ENCODE measurements around the gene TTC39A. TPM values are rescaled to one million over a fixed set of nuclear protein-coding genes. Genes with fewer than 3 reads are reported as not detected.

The TTC39A gene
- total and polyA plus RNA-seq, 2 donors (not counting 1 experiment from before 2014, with no cell fraction given): not detected

- DNase-seq: no peak
- WGBS (ENCODE audit: insufficient coverage): 95% methylated on average over 5 of the region's 8 CpGs
- Mint-ChIP-seq H3K4me3 (no peak overlapping the region), H3K27ac (no peak overlapping the region), H3K9me3 (ENCODE audit: insufficient read depth) (no peaks in the 10 kb centered on the region), H3K4me1 (peaks cover 12% of the 10 kb centered on the region), H3K27me3 (no peaks in the 10 kb centered on the region)
- CTCF ChIA-PET: interaction anchor here (1.4 kb wide), 1 partner anchor 12 kb away, joined by 5 read pairs; no protein-coding TSS in a partner anchor
- no peak overlapping the region for H2AFZ ChIP-seq (ENCODE audit: insufficient read depth, low read depth, low read length, poor library complexity, severe bottlenecking)
- ATAC-seq (ENCODE audit: low read depth): no peak
- no peaks in the 10 kb centered on the region for H3K79me2 ChIP-seq (ENCODE audit: control insufficient read depth, insufficient read depth, low read length)
- POLR2A ChIA-PET: no interaction called here
- H3K27me3 ChIP-seq (replicated peaks in 1 of 4; ENCODE audit: control extremely low read depth in 1 of 4, control insufficient read depth in 3 of 4, insufficient read depth in 4 of 4, low read length in 3 of 4): no peaks in the 10 kb centered on the region
- no peak for TF ChIP-seq EZH2 (IDR thresholded peaks at IDR 0.05; ENCODE audit: borderline replicate concordance, insufficient read depth, low read depth, low read length, poor library complexity, severe bottlenecking)
- TF ChIP-seq CTCF (IDR thresholded peaks at IDR 0.05): no peak
- no peak overlapping the region for H3K4me3 ChIP-seq (ENCODE audit: control extremely low read depth in 1 of 5, extremely low read depth in 1 of 5, insufficient read depth in 1 of 5, low read depth in 2 of 5, low read length in 4 of 5)
- no peaks in the 10 kb centered on the region for H3K9me3 ChIP-seq (ENCODE audit: control extremely low read depth in 1 of 3, control insufficient read depth in 2 of 3, insufficient read depth in 1 of 3, low read length in 2 of 3)
- peaks cover 0 to 3% of the 10 kb centered on the region in 2 donors for H3K4me1 ChIP-seq (ENCODE audit: control insufficient read depth in 2 of 2, insufficient read depth in 2 of 2, low read length in 2 of 2)
- H4K20me1 ChIP-seq (ENCODE audit: control insufficient read depth, insufficient read depth, low read length, poor library complexity, severe bottlenecking): no peaks in the 10 kb centered on the region
- H3K36me3 ChIP-seq (replicated peaks in 1 of 2; ENCODE audit: control extremely low read depth in 1 of 2, control insufficient read depth in 1 of 2, extremely low read depth in 1 of 2, insufficient read depth in 2 of 2, low read length in 1 of 2): no peaks in the 10 kb centered on the region
- H3K4me2 ChIP-seq (replicated peaks; ENCODE audit: low read depth, low read length, poor library complexity, severe bottlenecking): no peak overlapping the region
- no peak overlapping the region for H3K9ac ChIP-seq (ENCODE audit: low read length)
- intact Hi-C loops (cut with micrococcal nuclease): no loop called here
- no peak overlapping the region for H3K27ac ChIP-seq (ENCODE audit: low read length in 2 of 2)
These were observed 21.1 kb downstream of the TTC39A start for GRCh38 chr1:51309291-51309690.

GRCh38 chr1:51308636-51309035 lies 21.7 kb downstream of the TTC39A start:
- ATAC-seq (ENCODE audit: low read depth): no peak
- no peaks in the 10 kb centered on the region for H3K9me3 Mint-ChIP-seq (ENCODE audit: insufficient read depth)
- WGBS (ENCODE audit: insufficient coverage): 96% methylated on average over 6 of the region's 6 CpGs

More at GRCh38 chr1:51308636-51309035, 21.7 kb downstream of the TTC39A start:
- Histone ChIP-seq H2AFZ (ENCODE audit: insufficient read depth, low read depth, low read length, poor library complexity, severe bottlenecking) (no peak overlapping the region), H3K36me3 (replicated peaks in 1 of 2; ENCODE audit: control extremely low read depth in 1 of 2, control insufficient read depth in 1 of 2, extremely low read depth in 1 of 2, insufficient read depth in 2 of 2, low read length in 1 of 2) (no peaks in the 10 kb centered on the region), H3K9ac (ENCODE audit: low read length) (no peak overlapping the region), H3K27me3 (replicated peaks in 1 of 4; ENCODE audit: control extremely low read depth in 1 of 4, control insufficient read depth in 3 of 4, insufficient read depth in 4 of 4, low read length in 3 of 4) (no peaks in the 10 kb centered on the region), H3K4me3 (ENCODE audit: control extremely low read depth in 1 of 5, extremely low read depth in 1 of 5, insufficient read depth in 1 of 5, low read depth in 2 of 5, low read length in 4 of 5) (no peak overlapping the region), H3K9me3 (ENCODE audit: control extremely low read depth in 1 of 3, control insufficient read depth in 2 of 3, insufficient read depth in 1 of 3, low read length in 2 of 3) (no peaks in the 10 kb centered on the region), H3K4me1 (ENCODE audit: control insufficient read depth in 2 of 2, insufficient read depth in 2 of 2, low read length in 2 of 2) (peaks cover 3 to 5% of the 10 kb centered on the region in 2 donors), H3K79me2 (ENCODE audit: control insufficient read depth, insufficient read depth, low read length) (no peaks in the 10 kb centered on the region), H4K20me1 (ENCODE audit: control insufficient read depth, insufficient read depth, low read length, poor library complexity, severe bottlenecking) (no peaks in the 10 kb centered on the region), H3K4me2 (replicated peaks; ENCODE audit: low read depth, low read length, poor library complexity, severe bottlenecking) (no peak overlapping the region), H3K27ac (ENCODE audit: low read length in 2 of 2) (no peak overlapping the region)
- no peak for TF ChIP-seq EZH2 (IDR thresholded peaks at IDR 0.05; ENCODE audit: borderline replicate concordance, insufficient read depth, low read depth, low read length, poor library complexity, severe bottlenecking)
- TF ChIP-seq CTCF (IDR thresholded peaks at IDR 0.05): no peak
- Mint-ChIP-seq H3K4me3 (no peak overlapping the region), H3K27ac (no peak overlapping the region), H3K27me3 (no peaks in the 10 kb centered on the region), H3K4me1 (peaks cover 14% of the 10 kb centered on the region)
- ChIA-PET POLR2A (no interaction called here), CTCF (interaction anchor here (1.5 kb wide), 1 partner anchor 12 kb away, joined by 4 read pairs; no protein-coding TSS in a partner anchor)
- intact Hi-C loops (cut with micrococcal nuclease): no loop called here
- no peak for DNase-seq
